GM23338 (cell line): ENCODE measurements around the gene VGLL4. TPM values are rescaled to one million over a fixed set of nuclear protein-coding genes. Genes with fewer than 3 reads are reported as not detected.

Experiments
- ATAC-seq: fragments of 200-7000 bp; cut with Tn5 transposase; 3 replicates; pipeline ENCODE4 v1.9.1; 2020
- DNase-seq: peaks from one replicate; pipeline ENCODE4 v3.0.0-alpha.2; 2015; ENCODE audit warnings: low spot score
- H2AFZ ChIP-seq: fragments of 200-600 bp; sonication (generic); 2 replicates; pipeline ENCODE4 v1.8.0; 2016; ENCODE audit warnings: antibody characterized with exemption, mild to moderate bottlenecking, moderate library complexity
- H3F3A ChIP-seq: fragments of 200-600 bp; sonication (generic); replicated peaks from 2 replicates; pipeline ENCODE4 v1.8.0; 2017; ENCODE audit warnings: antibody characterized with exemption, mixed run types, low read depth
- H3K27ac ChIP-seq: fragments of 200-600 bp; sonication (generic); 2 replicates; pipeline ENCODE4 v1.6.1; 2016; ENCODE audit warnings: low read depth
- H3K27me3 ChIP-seq: fragments of 200-600 bp; sonication (generic); 2 replicates; pipeline ENCODE4 v1.8.0; 2016; ENCODE audit warnings: mild to moderate bottlenecking, mixed run types, moderate library complexity; ENCODE audit not compliant: insufficient read depth
- H3K36me3 ChIP-seq: fragments of 200-600 bp; sonication (generic); 2 replicates; pipeline ENCODE4 v1.8.0; 2016; ENCODE audit warnings: mild to moderate bottlenecking; ENCODE audit not compliant: insufficient read depth
- H3K4me1 ChIP-seq: fragments of 200-600 bp; sonication (generic); 2 replicates; pipeline ENCODE4 v1.8.0; 2016; ENCODE audit warnings: mild to moderate bottlenecking, moderate library complexity; ENCODE audit not compliant: insufficient read depth
- H3K4me2 ChIP-seq: fragments of 200-600 bp; sonication (generic); 2 replicates; pipeline ENCODE4 v1.7.1; 2017; ENCODE audit warnings: mixed run types
- H3K4me3 ChIP-seq: fragments of 200-600 bp; sonication (generic); 2 replicates; pipeline ENCODE4 v1.6.1; 2016; ENCODE audit warnings: mixed run types
- H3K79me2 ChIP-seq: fragments of 200-600 bp; sonication (generic); replicated peaks from 2 replicates; pipeline ENCODE4 v1.8.0; 2017; ENCODE audit warnings: mild to moderate bottlenecking; ENCODE audit not compliant: insufficient read depth
- H3K9me2 ChIP-seq: fragments of 200-600 bp; sonication (generic); 2 replicates; pipeline ENCODE4 v1.8.0; 2017; ENCODE audit not compliant: insufficient read depth
- H4K20me1 ChIP-seq: fragments of 200-600 bp; sonication (generic); replicated peaks from 2 replicates; pipeline ENCODE4 v1.8.0; 2017; ENCODE audit warnings: mild to moderate bottlenecking; ENCODE audit not compliant: insufficient read depth
- H3K27ac Mint-ChIP-seq: 2 replicates; pipeline ENCODE4 v1.8.0; 2020; ENCODE audit warnings: inconsistent platforms, mild to moderate bottlenecking, moderate library complexity, mixed read lengths
- H3K27me3 Mint-ChIP-seq: 3 replicates; pipeline ENCODE4 v1.8.0; 2022; ENCODE audit warnings: low read depth, mild to moderate bottlenecking, moderate library complexity, mixed read lengths, inconsistent platforms; ENCODE audit not compliant: insufficient read depth, poor library complexity
- H3K36me3 Mint-ChIP-seq: 3 replicates; pipeline ENCODE4 v1.8.0; 2021; ENCODE audit warnings: low read depth, mild to moderate bottlenecking, inconsistent platforms, moderate library complexity, mixed read lengths
- H3K4me1 Mint-ChIP-seq: 3 replicates; pipeline ENCODE4 v1.8.0; 2020; ENCODE audit warnings: mild to moderate bottlenecking, inconsistent platforms, mixed read lengths
- H3K4me3 Mint-ChIP-seq: 3 replicates; pipeline ENCODE4 v1.8.0; 2021; ENCODE audit warnings: moderate library complexity, mild to moderate bottlenecking, inconsistent platforms, mixed read lengths
- H3K9me3 Mint-ChIP-seq: 3 replicates; pipeline ENCODE4 v1.8.0; 2020; ENCODE audit warnings: moderate library complexity, mild to moderate bottlenecking, inconsistent platforms, mixed read lengths
- CREB1 ChIP-seq: fragments of 250-450 bp; sonication (Bioruptor Pico); IDR thresholded peaks from 2 replicates; pipeline ENCODE4 v1.5.0; 2020; ENCODE audit warnings: low read depth, mild to moderate bottlenecking, moderate library complexity
- ETS1 ChIP-seq: IDR thresholded peaks from 2 replicates; pipeline ENCODE4 v1.6.1; 2016; ENCODE audit warnings: antibody characterized with exemption
- EZH2 ChIP-seq: fragments of 200-600 bp; sonication (generic); IDR thresholded peaks from one replicate; pipeline ENCODE4 v1.8.0; 2017; ENCODE audit warnings: antibody characterized with exemption, mild to moderate bottlenecking, low read depth; ENCODE audit not compliant: unreplicated experiment
- EZH2phosphoT487 ChIP-seq: fragments of 200-600 bp; sonication (generic); IDR thresholded peaks from one replicate; pipeline ENCODE4 v1.8.1; 2018; ENCODE audit warnings: antibody characterized with exemption; ENCODE audit not compliant: unreplicated experiment
- JUNB ChIP-seq: IDR thresholded peaks from one replicate; pipeline ENCODE4 v1.6.1; 2016; ENCODE audit warnings: antibody characterized with exemption; ENCODE audit not compliant: unreplicated experiment
- NANOG ChIP-seq: IDR thresholded peaks from 2 replicates; pipeline ENCODE4 v1.6.1; 2016; ENCODE audit warnings: antibody characterized with exemption, borderline replicate concordance
- POLR2AphosphoS5 ChIP-seq: IDR thresholded peaks from 2 replicates; pipeline ENCODE4 v1.6.1; 2016; ENCODE audit warnings: antibody characterized with exemption, low read depth
- STAT1 ChIP-seq: IDR thresholded peaks from one replicate; pipeline ENCODE4 v1.6.1; 2016; ENCODE audit warnings: antibody characterized with exemption; ENCODE audit not compliant: unreplicated experiment
- ZNF114 ChIP-seq: fragments of 250-450 bp; sonication (Bioruptor Pico); IDR thresholded peaks from 2 replicates; pipeline ENCODE4 v1.5.0; 2020; ENCODE audit warnings: mild to moderate bottlenecking, moderate library complexity
- ZNF331 ChIP-seq: fragments of 250-450 bp; sonication (Bioruptor Pico); IDR thresholded peaks from 2 replicates; pipeline ENCODE4 v1.5.0; 2020; ENCODE audit warnings: low read depth, mild to moderate bottlenecking, moderate library complexity
- ZNF462 ChIP-seq: fragments of 250-450 bp; sonication (Bioruptor Pico); IDR thresholded peaks from 2 replicates; pipeline ENCODE4 v1.5.0; 2020; ENCODE audit warnings: mild to moderate bottlenecking, moderate library complexity
- polyA plus RNA-seq: library from polyadenylated mRNA; unstranded; fragments of >200 nt; fragmentation: Nextera tagmentation; extraction: Ambion mirVana; gene quantifications from 2 replicates; pipeline ENCODE4 v1.2.1, GENCODE V29; 2016
- total RNA-seq: library from RNA; depleted of rRNA; stranded (reverse); fragments of >200 nt; shearing (Covaris generic); gene quantifications from 2 replicates; pipeline ENCODE4 v1.2.3, GENCODE V29; 2014
- TF ChIP-seq, protein P1 (sequence below), 2 experiments: fragments of 200-600 bp in 1 of 2; sonication (generic) in 1 of 2; conservative IDR thresholded peaks; 2 replicates each; pipeline versions ENCODE4 v1.5.1 to v1.6.1; 2016 to 2017; ENCODE audit warnings: antibody characterized with exemption in 2 of 2, low read depth in 2 of 2, mild to moderate bottlenecking in 2 of 2, moderate library complexity in 1 of 2
- TF ChIP-seq, protein P2 (sequence below): IDR thresholded peaks from one replicate; pipeline ENCODE4 v1.6.1; 2018; ENCODE audit warnings: antibody characterized with exemption; ENCODE audit not compliant: unreplicated experiment

The VGLL4 gene
- total and polyA plus RNA-seq, 2 experiments from 2014 or later, result 20.8 to 45.9 TPM

- Mint-ChIP-seq H3K27ac (no peak overlapping the region), H3K4me3 (no peak overlapping the region), H3K36me3 (peaks cover 2% of the 10 kb centered on the region; the same call in 1 of the 3 replicates), H3K4me1 (peaks cover 28% of the 10 kb centered on the region), H3K27me3 (peaks cover 3% of the 10 kb centered on the region), H3K9me3 (no peaks in the 10 kb centered on the region)
- no peaks in the 10 kb centered on the region for H3K9me2 ChIP-seq
- ATAC-seq (no peak), DNase-seq (no peak)
- 0 out of 2 replicates have a peak overlapping the region, but pooled peaks have one; percentile 26 for H3K27ac ChIP-seq
- no peak overlapping the region for H3K4me3 ChIP-seq
- H3K79me2 ChIP-seq, result no peaks in the 10 kb centered on the region
- TF ChIP-seq EZH2, result no peak
- no peak for TF ChIP-seq ETS1
- TF ChIP-seq EZH2phosphoT487, result no peak
- no peak for TF ChIP-seq ZNF114 (CRISPR knock-in tag)
- no peak for TF ChIP-seq ZNF331
- TF ChIP-seq POLR2AphosphoS5, result no peak
- TF ChIP-seq, protein P1, sequence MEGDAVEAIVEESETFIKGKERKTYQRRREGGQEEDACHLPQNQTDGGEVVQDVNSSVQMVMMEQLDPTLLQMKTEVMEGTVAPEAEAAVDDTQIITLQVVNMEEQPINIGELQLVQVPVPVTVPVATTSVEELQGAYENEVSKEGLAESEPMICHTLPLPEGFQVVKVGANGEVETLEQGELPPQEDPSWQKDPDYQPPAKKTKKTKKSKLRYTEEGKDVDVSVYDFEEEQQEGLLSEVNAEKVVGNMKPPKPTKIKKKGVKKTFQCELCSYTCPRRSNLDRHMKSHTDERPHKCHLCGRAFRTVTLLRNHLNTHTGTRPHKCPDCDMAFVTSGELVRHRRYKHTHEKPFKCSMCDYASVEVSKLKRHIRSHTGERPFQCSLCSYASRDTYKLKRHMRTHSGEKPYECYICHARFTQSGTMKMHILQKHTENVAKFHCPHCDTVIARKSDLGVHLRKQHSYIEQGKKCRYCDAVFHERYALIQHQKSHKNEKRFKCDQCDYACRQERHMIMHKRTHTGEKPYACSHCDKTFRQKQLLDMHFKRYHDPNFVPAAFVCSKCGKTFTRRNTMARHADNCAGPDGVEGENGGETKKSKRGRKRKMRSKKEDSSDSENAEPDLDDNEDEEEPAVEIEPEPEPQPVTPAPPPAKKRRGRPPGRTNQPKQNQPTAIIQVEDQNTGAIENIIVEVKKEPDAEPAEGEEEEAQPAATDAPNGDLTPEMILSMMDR (conservative IDR thresholded peaks at IDR 0.05; ENCODE audit: low read depth in 2 of 2), result no peak
- TF ChIP-seq STAT1, result no peak
- no peak for TF ChIP-seq ZNF462 (CRISPR knock-in tag)
- TF ChIP-seq CREB1 (CRISPR knock-in tag), result no peak
- TF ChIP-seq JUNB, result no peak
- no peak for TF ChIP-seq NANOG
- TF ChIP-seq, protein P2, sequence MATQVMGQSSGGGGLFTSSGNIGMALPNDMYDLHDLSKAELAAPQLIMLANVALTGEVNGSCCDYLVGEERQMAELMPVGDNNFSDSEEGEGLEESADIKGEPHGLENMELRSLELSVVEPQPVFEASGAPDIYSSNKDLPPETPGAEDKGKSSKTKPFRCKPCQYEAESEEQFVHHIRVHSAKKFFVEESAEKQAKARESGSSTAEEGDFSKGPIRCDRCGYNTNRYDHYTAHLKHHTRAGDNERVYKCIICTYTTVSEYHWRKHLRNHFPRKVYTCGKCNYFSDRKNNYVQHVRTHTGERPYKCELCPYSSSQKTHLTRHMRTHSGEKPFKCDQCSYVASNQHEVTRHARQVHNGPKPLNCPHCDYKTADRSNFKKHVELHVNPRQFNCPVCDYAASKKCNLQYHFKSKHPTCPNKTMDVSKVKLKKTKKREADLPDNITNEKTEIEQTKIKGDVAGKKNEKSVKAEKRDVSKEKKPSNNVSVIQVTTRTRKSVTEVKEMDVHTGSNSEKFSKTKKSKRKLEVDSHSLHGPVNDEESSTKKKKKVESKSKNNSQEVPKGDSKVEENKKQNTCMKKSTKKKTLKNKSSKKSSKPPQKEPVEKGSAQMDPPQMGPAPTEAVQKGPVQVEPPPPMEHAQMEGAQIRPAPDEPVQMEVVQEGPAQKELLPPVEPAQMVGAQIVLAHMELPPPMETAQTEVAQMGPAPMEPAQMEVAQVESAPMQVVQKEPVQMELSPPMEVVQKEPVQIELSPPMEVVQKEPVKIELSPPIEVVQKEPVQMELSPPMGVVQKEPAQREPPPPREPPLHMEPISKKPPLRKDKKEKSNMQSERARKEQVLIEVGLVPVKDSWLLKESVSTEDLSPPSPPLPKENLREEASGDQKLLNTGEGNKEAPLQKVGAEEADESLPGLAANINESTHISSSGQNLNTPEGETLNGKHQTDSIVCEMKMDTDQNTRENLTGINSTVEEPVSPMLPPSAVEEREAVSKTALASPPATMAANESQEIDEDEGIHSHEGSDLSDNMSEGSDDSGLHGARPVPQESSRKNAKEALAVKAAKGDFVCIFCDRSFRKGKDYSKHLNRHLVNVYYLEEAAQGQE, result no peak
- H2AFZ ChIP-seq, result no peak overlapping the region
- no peaks in the 10 kb centered on the region for H3K27me3 ChIP-seq
- no peaks in the 10 kb centered on the region for H3K36me3 ChIP-seq
- H3F3A ChIP-seq, result no peaks in the 10 kb centered on the region
- no peaks in the 10 kb centered on the region for H4K20me1 ChIP-seq
- peaks cover 23% of the 10 kb centered on the region for H3K4me1 ChIP-seq
- no peak overlapping the region for H3K4me2 ChIP-seq
Measured at GRCh38 chr3:11691767-11692531, 48.2 kb upstream of the VGLL4 start.
